HCT116 (cell line): ENCODE data around the gene TMEM50A. TPM values are rescaled to one million over a fixed set of nuclear protein-coding genes. Genes with fewer than 3 reads are reported as not detected.
"Not testable (repeated sequence)": the region's sequence is repeated elsewhere in the genome, so short reads cannot be mapped to it uniquely, and the experiment has no call there.

ENCODE experiments used
- ATAC-seq: fragments of 200-7000 bp; cut with Tn5 transposase; 2 replicates; pipeline ENCODE4 v1.9.1; 2020; ENCODE audit warnings: mild to moderate bottlenecking, moderate library complexity
- BruUV-seq: library from RNA; stranded (reverse); fragments of 400-500 nt; replicated peaks from 2 replicates; lab custom pipeline; 2021; lab: Mats Ljungman, UMichigan
- CTCF ChIA-PET: fragments of 300-600 bp; sonication (Branson Sonifier 250); formaldehyde crosslinking; loops from one replicate; lab custom pipeline; 2021; ENCODE audit warnings: antibody characterized with exemption; lab: Charles Lee
- POLR2A ChIA-PET: fragments of 300-600, 350-600 bp; sonication (Branson Sonifier 250); formaldehyde crosslinking; loops from one replicate; lab custom pipeline; 2021; ENCODE audit warnings: antibody characterized with exemption; lab: Charles Lee
- RAD21 ChIA-PET, 2 experiments: fragments of 300-600 bp; sonication (Branson Sonifier 250); formaldehyde crosslinking; loops; one replicate each; lab custom pipeline; 2023; ENCODE audit warnings: low total read pairs in 2 of 2; ENCODE audit not compliant: uncharacterized antibody in 2 of 2, unreplicated experiment in 2 of 2, low non-redundant PET in 1 of 2; lab: Charles Lee
- DNase-seq: peaks from one replicate; pipeline ENCODE4 v3.0.0-alpha.2; 2010; ENCODE audit warnings: low read depth, low spot score
- H2AFZ ChIP-seq: fragments of 200-600 bp; shearing (Covaris generic), sonication (generic); 2 replicates; pipeline ENCODE4 v1.6.1; 2017; ENCODE audit warnings: low read depth, mixed run types, mixed read lengths, antibody characterized with exemption, low read length; ENCODE audit not compliant: poor library complexity, severe bottlenecking
- H3K27ac ChIP-seq: 2 replicates; pipeline ENCODE4 v1.5.1; 2012; ENCODE audit warnings: low read depth, low read length
- H3K27me3 ChIP-seq: fragments of 200-600 bp; sonication (generic); 2 replicates; pipeline ENCODE4 v1.6.1; 2016; ENCODE audit warnings: mixed run types, low read length, mixed read lengths; ENCODE audit not compliant: insufficient read depth
- H3K36me3 ChIP-seq, 2 experiments: fragments of 200-500 bp in 1 of 2; fragments of 200-600 bp in 1 of 2; sonication (Bioruptor generic) in 1 of 2; sonication (generic) in 1 of 2; 2 replicates each; pipeline versions ENCODE4 v1.5.1 to v1.6.1; 2014 to 2016; ENCODE audit warnings: low read length in 2 of 2, inconsistent platforms in 1 of 2, mixed read lengths in 1 of 2, mixed run types in 1 of 2; ENCODE audit not compliant: insufficient read depth in 2 of 2, control insufficient read depth in 1 of 2
- H3K4me1 ChIP-seq, 2 experiments: fragments of 200-600 bp in 1 of 2; sonication (generic) in 1 of 2; 2 replicates each; pipeline versions ENCODE4 v1.5.1 to v1.6.1; 2012 to 2017; ENCODE audit warnings: low read length in 2 of 2, inconsistent platforms in 1 of 2, mild to moderate bottlenecking in 1 of 2, mixed read lengths in 1 of 2, mixed run types in 1 of 2, moderate library complexity in 1 of 2; ENCODE audit not compliant: insufficient read depth in 2 of 2, control insufficient read depth in 1 of 2
- H3K4me2 ChIP-seq: fragments of 200-600 bp; sonication (generic); 2 replicates; pipeline ENCODE4 v1.6.1; 2017; ENCODE audit warnings: mixed run types, low read length, mixed read lengths
- H3K4me3 ChIP-seq, 2 experiments: fragments of 200-600 bp in 1 of 2; sonication (generic) in 1 of 2; replicated peaks in 1 of 2; 2 replicates each; pipeline ENCODE4 v1.5.1; 2011 to 2016; ENCODE audit warnings: low read length in 2 of 2, control low read depth in 1 of 2, low read depth in 1 of 2, mild to moderate bottlenecking in 1 of 2, mixed read lengths in 1 of 2, mixed run types in 1 of 2
- H3K79me2 ChIP-seq: fragments of 200-600 bp; sonication (generic); 2 replicates; pipeline ENCODE4 v1.6.1; 2017; ENCODE audit warnings: mild to moderate bottlenecking, mixed run types, low read length, moderate library complexity, mixed read lengths; ENCODE audit not compliant: insufficient read depth
- H3K9ac ChIP-seq: fragments of 200-600 bp; sonication (generic); 2 replicates; pipeline ENCODE4 v1.6.1; 2016; ENCODE audit warnings: low read length, mixed read lengths
- H3K9me2 ChIP-seq: fragments of 200-600 bp; sonication (generic), shearing (Covaris generic); 2 replicates; pipeline ENCODE4 v1.6.1; 2017; ENCODE audit warnings: mixed run types, mild to moderate bottlenecking, moderate library complexity; ENCODE audit not compliant: insufficient read depth
- H3K9me3 ChIP-seq, 2 experiments: fragments of 200-500 bp in 1 of 2; fragments of 200-600 bp in 1 of 2; sonication (Bioruptor generic) in 1 of 2; sonication (generic) in 1 of 2; 2 replicates each; pipeline ENCODE4 v1.6.1; 2014 to 2017; ENCODE audit warnings: low read length in 2 of 2, mixed read lengths in 2 of 2, inconsistent platforms in 1 of 2, low read depth in 1 of 2, mild to moderate bottlenecking in 1 of 2, mixed run types in 1 of 2, moderate library complexity in 1 of 2; ENCODE audit not compliant: control insufficient read depth in 1 of 2, insufficient read depth in 1 of 2
- H4K20me1 ChIP-seq: fragments of 200-600 bp; sonication (generic), shearing (Covaris generic); 2 replicates; pipeline ENCODE4 v1.6.1; 2017; ENCODE audit warnings: mixed run types, mild to moderate bottlenecking, moderate library complexity; ENCODE audit not compliant: insufficient read depth
- CTCF ChIP-seq, 3 experiments: fragments of 200-600 bp in 1 of 3; sonication (generic) in 1 of 3; IDR thresholded peaks in 2 of 3; conservative IDR thresholded peaks in 1 of 3; 2 replicates each; pipeline ENCODE4 v1.5.1; 2012 to 2017; ENCODE audit warnings: low read depth in 2 of 3, low read length in 2 of 3, antibody characterized with exemption in 1 of 3, borderline replicate concordance in 1 of 3, control low read depth in 1 of 3, mild to moderate bottlenecking in 1 of 3, mixed read lengths in 1 of 3, mixed run types in 1 of 3, moderate library complexity in 1 of 3; ENCODE audit not compliant: insufficient read depth in 1 of 3
- RAD21 ChIP-seq: IDR thresholded peaks from 2 replicates; pipeline ENCODE4 v1.6.1; 2012; ENCODE audit warnings: low read depth, mild to moderate bottlenecking
- intact Hi-C: fragments of 100-400 bp; cut with micrococcal nuclease; formaldehyde crosslinking; loops from 2 replicates; pipeline ENCODE4 v1.10.0; 2022
- total RNA-seq: library from RNA; stranded (reverse); gene quantifications from one replicate; pipeline ENCODE4 v1.2.1, GENCODE V29; 2021; ENCODE audit not compliant: unreplicated experiment
- TF ChIP-seq, protein P1 (sequence below): IDR thresholded peaks from 2 replicates; pipeline ENCODE4 v1.6.1; 2011; ENCODE audit warnings: mild to moderate bottlenecking, low read length, moderate library complexity; ENCODE audit not compliant: insufficient replicate concordance; ENCODE audit errors: extremely low read depth

The TMEM50A gene
- total RNA-seq, 1 experiment from 2014 or later, result 80.7 TPM

DNA sequence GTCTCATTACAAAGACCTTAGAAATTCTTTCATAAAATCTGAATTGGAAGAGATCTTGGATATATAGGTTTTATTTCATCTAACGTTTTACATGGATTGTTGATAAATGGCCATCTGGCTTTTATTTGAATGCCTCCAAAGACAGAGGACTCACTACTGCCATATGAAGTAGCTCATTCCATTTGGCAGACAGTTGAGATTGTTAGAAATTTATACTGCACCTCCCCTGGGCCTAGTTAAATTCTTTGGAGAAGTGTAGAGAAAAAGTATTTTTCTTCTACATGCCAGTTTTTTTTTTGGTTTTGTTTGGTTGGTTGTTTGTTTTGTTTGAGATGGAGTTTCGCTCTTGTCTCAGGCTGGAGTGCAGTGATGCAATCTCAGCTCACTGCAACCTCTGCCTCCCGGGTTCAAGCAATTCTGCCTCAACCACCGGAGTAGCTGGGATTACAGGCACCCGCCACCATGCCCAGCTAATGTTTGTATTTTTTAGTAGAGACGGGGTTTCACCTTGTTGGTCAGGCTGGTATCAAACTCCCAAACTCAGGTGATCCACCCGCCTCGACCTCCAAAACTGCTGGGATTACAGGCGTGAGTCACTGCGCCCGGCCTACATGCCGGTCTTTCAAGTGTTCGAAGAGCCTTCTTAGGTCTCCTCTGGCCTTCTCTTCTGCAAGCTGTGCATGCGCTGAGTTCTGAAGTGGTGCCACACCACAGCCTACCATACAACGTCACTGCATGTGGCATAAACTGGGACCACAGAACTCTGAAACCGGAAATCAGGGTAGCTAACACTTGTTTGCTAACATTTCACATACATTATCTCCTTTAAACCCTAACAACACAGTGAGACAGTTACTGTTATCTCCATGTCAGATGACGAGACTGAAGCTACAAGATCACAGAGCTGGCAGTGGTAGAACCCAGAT is 24.8 kb downstream of the TMEM50A start:
- H3K4me3 ChIP-seq, H3K36me3 ChIP-seq, ATAC-seq, H3K4me2 ChIP-seq, CTCF ChIA-PET, H3K9me3 ChIP-seq, intact Hi-C loops, H2AFZ ChIP-seq, H3K27me3 ChIP-seq, H3K9ac ChIP-seq, RAD21 ChIA-PET, H3K27ac ChIP-seq, POLR2A ChIA-PET, H3K79me2 ChIP-seq, H4K20me1 ChIP-seq, BruUV-seq, DNase-seq, H3K9me2 ChIP-seq: not testable (repeated sequence)
- H3K4me1 ChIP-seq, result peaks cover 0 to 13% of the 10 kb centered on the region in 2 experiments; a peak in 2 of 4 replicates

GRCh38 chr1:25369241-25369640 is 31.1 kb downstream of the TMEM50A start:
- no peaks in the 10 kb centered on the region for H4K20me1 ChIP-seq
- no TSS peak for BruUV-seq
- RAD21 ChIA-PET, result no interaction called here
- DNase-seq (no peak), ATAC-seq (peak; percentile 47; the same call in 1 of the 2 replicates)
- intact Hi-C loops, result no loop called here
- H3K4me1 ChIP-seq, result no peaks in the 10 kb centered on the region
- no peaks in the 10 kb centered on the region for H3K27me3 ChIP-seq
- POLR2A ChIA-PET, result no interaction called here
- no peak overlapping the region for H3K27ac ChIP-seq
- no peaks in the 10 kb centered on the region for H3K9me3 ChIP-seq
- no peak overlapping the region for H3K4me2 ChIP-seq
- no peak overlapping the region for H3K4me3 ChIP-seq
- peak; percentile 37; the same call in 1 of the 2 replicates for TF ChIP-seq RAD21
- TF ChIP-seq, protein P1, sequence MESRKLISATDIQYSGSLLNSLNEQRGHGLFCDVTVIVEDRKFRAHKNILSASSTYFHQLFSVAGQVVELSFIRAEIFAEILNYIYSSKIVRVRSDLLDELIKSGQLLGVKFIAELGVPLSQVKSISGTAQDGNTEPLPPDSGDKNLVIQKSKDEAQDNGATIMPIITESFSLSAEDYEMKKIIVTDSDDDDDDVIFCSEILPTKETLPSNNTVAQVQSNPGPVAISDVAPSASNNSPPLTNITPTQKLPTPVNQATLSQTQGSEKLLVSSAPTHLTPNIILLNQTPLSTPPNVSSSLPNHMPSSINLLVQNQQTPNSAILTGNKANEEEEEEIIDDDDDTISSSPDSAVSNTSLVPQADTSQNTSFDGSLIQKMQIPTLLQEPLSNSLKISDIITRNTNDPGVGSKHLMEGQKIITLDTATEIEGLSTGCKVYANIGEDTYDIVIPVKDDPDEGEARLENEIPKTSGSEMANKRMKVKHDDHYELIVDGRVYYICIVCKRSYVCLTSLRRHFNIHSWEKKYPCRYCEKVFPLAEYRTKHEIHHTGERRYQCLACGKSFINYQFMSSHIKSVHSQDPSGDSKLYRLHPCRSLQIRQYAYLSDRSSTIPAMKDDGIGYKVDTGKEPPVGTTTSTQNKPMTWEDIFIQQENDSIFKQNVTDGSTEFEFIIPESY, result no peak
- 0 out of 6 replicates have a peak, but pooled peaks of 1 of the 3 experiments have one; percentile 11 for TF ChIP-seq CTCF (IDR thresholded peaks at IDR 0.05 in 2 of 3, conservative IDR thresholded peaks at IDR 0.05 in 1 of 3; ENCODE audit: borderline replicate concordance in 1 of 3, insufficient read depth in 1 of 3, low read depth in 2 of 3, low read length in 2 of 3)
- CTCF ChIA-PET, result no interaction called here
- no peaks in the 10 kb centered on the region for H3K36me3 ChIP-seq
- H2AFZ ChIP-seq, result no peak overlapping the region
- H3K9me2 ChIP-seq, result no peaks in the 10 kb centered on the region
- no peak overlapping the region for H3K9ac ChIP-seq
- H3K79me2 ChIP-seq, result no peaks in the 10 kb centered on the region

DNA sequence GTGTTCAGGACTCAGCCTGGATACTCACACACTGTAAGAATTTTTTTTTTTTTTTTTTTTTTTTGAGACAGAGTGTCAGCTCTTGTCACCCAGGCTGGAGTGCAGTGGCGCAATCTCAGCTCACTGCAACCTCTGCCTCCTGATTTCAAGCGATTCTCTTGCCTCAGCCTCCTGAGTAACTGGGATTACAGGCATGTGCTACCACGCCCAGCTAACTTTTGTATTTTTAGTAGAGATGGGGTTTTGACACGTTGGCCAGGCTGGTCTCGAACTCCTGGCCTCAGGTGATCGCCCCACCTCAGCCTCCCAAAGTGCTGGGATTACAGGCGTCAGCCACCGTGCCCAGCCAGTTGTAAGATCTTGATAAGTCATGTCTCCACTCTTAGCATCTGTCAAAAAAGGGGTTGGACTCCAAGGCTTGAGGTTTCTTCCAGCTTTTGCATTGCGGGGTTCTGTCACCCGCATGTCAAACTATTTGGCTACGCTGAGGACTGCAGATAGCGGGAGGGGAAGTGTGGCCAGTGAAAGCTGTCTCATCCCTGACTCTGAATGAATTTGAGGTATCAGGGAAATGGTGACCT is 31.6 kb downstream of the TMEM50A start:
- RAD21 ChIA-PET, H3K27me3 ChIP-seq, intact Hi-C loops, H3K4me1 ChIP-seq, DNase-seq, H3K27ac ChIP-seq, H4K20me1 ChIP-seq, H3K79me2 ChIP-seq, H3K9me3 ChIP-seq, H2AFZ ChIP-seq, BruUV-seq, H3K9me2 ChIP-seq, H3K4me3 ChIP-seq, H3K4me2 ChIP-seq, CTCF ChIA-PET, ATAC-seq, H3K9ac ChIP-seq, H3K36me3 ChIP-seq, POLR2A ChIA-PET: not testable (repeated sequence)
